Measurements from ENCODE around the gene INSYN1. TPM values are rescaled to one million over a fixed set of nuclear protein-coding genes. Genes with fewer than 3 reads are reported as not detected.
"Not testable (repeated sequence)": the region's sequence is repeated elsewhere in the genome, so short reads cannot be mapped to it uniquely, and the experiment has no call there.

INSYN1 gene
- total and polyA plus RNA-seq, 2 experiments from 2014 or later = 0.11 to 10.4 TPM

DNA sequence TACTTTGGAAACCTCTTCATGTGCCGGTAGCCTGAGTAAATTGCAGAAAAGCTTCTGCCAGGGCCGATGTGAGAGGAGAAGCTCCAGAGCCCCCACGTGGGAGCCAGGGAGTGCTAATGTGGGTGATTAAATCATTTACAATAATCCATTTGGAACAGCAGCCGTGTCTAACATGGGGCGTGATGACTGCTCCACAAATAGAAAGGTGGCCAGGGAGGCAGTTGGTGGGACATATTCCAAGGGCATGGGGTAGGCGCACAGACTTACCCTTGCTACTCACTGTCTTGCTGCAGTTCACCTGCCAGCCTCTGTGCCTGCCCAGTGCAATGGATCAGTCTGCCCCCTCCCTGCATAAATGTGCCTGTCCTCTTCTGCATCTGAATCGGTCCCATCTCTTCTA lies 39.3 kb upstream of the INSYN1 start:
- H3K27me3 ChIP-seq (replicated peaks; ENCODE audit: insufficient read depth) = no peaks in the 10 kb centered on the region

GRCh38 chr15:73789521-73790240 lies 36.5 kb upstream of the INSYN1 start:
- in situ Hi-C loops (cut with MboI) = no loop called here
- no peaks in the 10 kb centered on the region for H3K9me2 ChIP-seq (ENCODE audit: insufficient read depth)
- H3K4me2 ChIP-seq (ENCODE audit: unreplicated experiment) = no peak overlapping the region
- no peaks in the 10 kb centered on the region for H3K79me2 ChIP-seq (ENCODE audit: insufficient read depth)
- H3K27me3 ChIP-seq (replicated peaks; ENCODE audit: insufficient read depth) = no peaks in the 10 kb centered on the region
- H3K36me3 ChIP-seq (ENCODE audit: low read depth) = no peaks in the 10 kb centered on the region
- TF ChIP-seq EZH2phosphoT487 (IDR thresholded peaks at IDR 0.05; ENCODE audit: insufficient read depth, low read depth) (no peak), EZH2 (IDR thresholded peaks at IDR 0.05; ENCODE audit: insufficient read depth, poor library complexity, severe bottlenecking) (no peak)
- WGBS, 2 experiments (ENCODE audit: low coverage in 1 of 2, low lambda C conversion rate in 2 of 2, missing lambda C conversion rate in 2 of 2) = 58 to 63% methylated on average over 5 of the region's 5 CpGs
- no peak overlapping the region for H3K9ac ChIP-seq
- H3F3A ChIP-seq (ENCODE audit: insufficient read depth) = no peaks in the 10 kb centered on the region
- no peak overlapping the region for H3K4me3 ChIP-seq
- H4K20me1 ChIP-seq (ENCODE audit: insufficient read depth) = no peaks in the 10 kb centered on the region
- no peak overlapping the region for H2AFZ ChIP-seq
- H3K4me1 ChIP-seq (ENCODE audit: insufficient read depth) = no peaks in the 10 kb centered on the region
- H3K27ac ChIP-seq = no peak overlapping the region
- H3K9me3 ChIP-seq (ENCODE audit: low read depth) = no peaks in the 10 kb centered on the region
- no peak for DNase-seq

More for the DNA sequence above, 39.3 kb upstream of the INSYN1 start:
- no peak overlapping the region for H3K27ac ChIP-seq
- 26 to 27% methylated on average over 7 of the region's 7 CpGs for WGBS, 2 experiments (ENCODE audit: low coverage in 1 of 2, low lambda C conversion rate in 2 of 2, missing lambda C conversion rate in 2 of 2)
- H3K36me3 ChIP-seq (ENCODE audit: low read depth) = no peaks in the 10 kb centered on the region
- in situ Hi-C loops (cut with MboI) = no loop called here
- no peak overlapping the region for H3K4me2 ChIP-seq (ENCODE audit: unreplicated experiment)
- no peak overlapping the region for H2AFZ ChIP-seq
- no peaks in the 10 kb centered on the region for H3F3A ChIP-seq (ENCODE audit: insufficient read depth)
- no peaks in the 10 kb centered on the region for H4K20me1 ChIP-seq (ENCODE audit: insufficient read depth)
- H3K79me2 ChIP-seq (ENCODE audit: insufficient read depth) = no peaks in the 10 kb centered on the region
- no peak overlapping the region for H3K4me3 ChIP-seq
- no peaks in the 10 kb centered on the region for H3K9me2 ChIP-seq (ENCODE audit: insufficient read depth)
- TF ChIP-seq EZH2 (IDR thresholded peaks at IDR 0.05; ENCODE audit: insufficient read depth, poor library complexity, severe bottlenecking) = no peak
- TF ChIP-seq EZH2phosphoT487 (IDR thresholded peaks at IDR 0.05; ENCODE audit: insufficient read depth, low read depth) = no peak
- DNase-seq = no peak
- H3K4me1 ChIP-seq (ENCODE audit: insufficient read depth) = no peaks in the 10 kb centered on the region
- no peak overlapping the region for H3K9ac ChIP-seq
- H3K9me3 ChIP-seq (ENCODE audit: low read depth) = no peaks in the 10 kb centered on the region

DNA sequence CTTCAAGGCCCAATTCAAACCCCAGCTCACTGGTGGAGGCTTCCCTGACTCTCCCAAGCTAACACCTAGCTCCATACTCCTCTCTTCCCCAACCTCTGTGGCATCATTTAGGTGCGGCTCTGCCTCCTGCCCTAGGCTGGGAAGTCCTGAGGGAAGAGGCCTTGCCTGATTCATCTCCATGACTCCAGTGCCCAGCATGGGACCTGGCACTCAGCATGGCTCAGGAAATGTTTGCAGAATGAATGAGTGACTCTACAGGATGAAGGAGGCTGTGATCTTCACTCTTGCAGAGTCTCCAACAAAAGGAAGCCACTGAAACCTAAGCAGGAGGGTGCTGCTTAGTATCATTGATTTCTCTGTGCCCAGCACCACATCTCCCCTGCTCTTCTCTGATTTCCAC lies 34.5 kb upstream of the INSYN1 start:
- Histone ChIP-seq H3K27me3 (replicated peaks; ENCODE audit: insufficient read depth) (no peaks in the 10 kb centered on the region), H3K4me2 (ENCODE audit: unreplicated experiment) (no peak overlapping the region), H3K27ac (no peak overlapping the region), H3K9me2 (ENCODE audit: insufficient read depth) (no peaks in the 10 kb centered on the region), H3F3A (ENCODE audit: insufficient read depth) (no peaks in the 10 kb centered on the region), H3K9ac (no peak overlapping the region), H3K4me1 (ENCODE audit: insufficient read depth) (no peaks in the 10 kb centered on the region), H3K9me3 (ENCODE audit: low read depth) (no peaks in the 10 kb centered on the region), H3K79me2 (ENCODE audit: insufficient read depth) (no peaks in the 10 kb centered on the region), H3K36me3 (ENCODE audit: low read depth) (no peaks in the 10 kb centered on the region), H3K4me3 (no peak overlapping the region), H2AFZ (no peak overlapping the region), H4K20me1 (ENCODE audit: insufficient read depth) (no peaks in the 10 kb centered on the region)
- in situ Hi-C loops (cut with MboI) = no loop called here
- DNase-seq = peak; percentile 48
- 100% methylated on average over 1 of the region's 1 CpG for WGBS, 2 experiments (ENCODE audit: low coverage in 1 of 2, low lambda C conversion rate in 2 of 2, missing lambda C conversion rate in 2 of 2)
- no peak for TF ChIP-seq EZH2 (IDR thresholded peaks at IDR 0.05; ENCODE audit: insufficient read depth, poor library complexity, severe bottlenecking)
- no peak for TF ChIP-seq EZH2phosphoT487 (IDR thresholded peaks at IDR 0.05; ENCODE audit: insufficient read depth, low read depth)

GRCh38 chr15:73786538-73786937 lies 33.4 kb upstream of the INSYN1 start:
- Histone ChIP-seq H3F3A (ENCODE audit: insufficient read depth) (no peaks in the 10 kb centered on the region), H3K9me2 (ENCODE audit: insufficient read depth) (no peaks in the 10 kb centered on the region), H3K9ac (no peak overlapping the region), H3K27ac (no peak overlapping the region), H3K9me3 (ENCODE audit: low read depth) (no peaks in the 10 kb centered on the region), H2AFZ (no peak overlapping the region), H4K20me1 (ENCODE audit: insufficient read depth) (no peaks in the 10 kb centered on the region), H3K4me3 (no peak overlapping the region), H3K27me3 (replicated peaks; ENCODE audit: insufficient read depth) (no peaks in the 10 kb centered on the region), H3K4me2 (ENCODE audit: unreplicated experiment) (no peak overlapping the region), H3K79me2 (ENCODE audit: insufficient read depth) (no peaks in the 10 kb centered on the region), H3K36me3 (ENCODE audit: low read depth) (no peaks in the 10 kb centered on the region), H3K4me1 (ENCODE audit: insufficient read depth) (no peaks in the 10 kb centered on the region)
- 65 to 78% methylated on average over 6 of the region's 6 CpGs for WGBS, 2 experiments (ENCODE audit: low coverage in 1 of 2, low lambda C conversion rate in 2 of 2, missing lambda C conversion rate in 2 of 2)
- no peak for DNase-seq
- TF ChIP-seq EZH2phosphoT487 (IDR thresholded peaks at IDR 0.05; ENCODE audit: insufficient read depth, low read depth) (no peak), EZH2 (IDR thresholded peaks at IDR 0.05; ENCODE audit: insufficient read depth, poor library complexity, severe bottlenecking) (no peak)
- in situ Hi-C loops (cut with MboI) = no loop called here

DNA sequence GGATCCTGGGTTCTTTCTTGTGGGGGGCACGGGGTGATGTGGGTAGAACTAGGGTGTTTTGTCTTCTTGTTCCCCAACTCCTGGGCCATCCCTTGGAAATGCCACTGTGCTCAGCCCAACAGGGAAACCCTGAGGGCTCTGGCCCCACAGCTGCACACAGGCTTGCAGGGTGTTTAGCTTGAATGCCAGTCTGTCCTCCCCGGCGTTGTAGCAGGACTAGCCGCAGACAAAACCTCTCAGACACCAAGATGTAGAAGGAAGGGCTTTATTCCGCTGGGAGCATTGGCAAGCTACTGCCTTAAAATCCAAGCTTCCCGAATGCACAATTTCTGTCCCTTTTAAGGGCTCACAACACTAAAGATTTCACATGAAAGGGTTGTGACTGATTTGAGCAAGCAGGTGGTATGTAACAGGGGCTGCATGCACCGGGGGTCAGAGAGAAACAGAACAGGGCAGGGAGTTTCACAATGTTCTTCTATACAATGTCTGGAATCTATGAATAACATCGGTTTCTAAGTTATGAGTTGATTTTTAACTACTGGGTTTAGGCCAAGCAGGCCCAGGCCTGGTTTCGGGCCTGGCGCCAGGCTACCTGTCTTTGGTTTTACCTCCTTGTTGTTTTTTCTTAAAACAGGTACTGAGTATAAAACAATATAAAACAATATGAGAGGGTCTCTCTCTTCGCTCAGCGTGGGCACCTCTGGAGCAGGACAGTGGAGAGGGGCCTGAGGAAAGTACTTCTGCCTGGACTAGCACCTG lies 32.3 kb upstream of the INSYN1 start:
- H3K9me3 ChIP-seq (ENCODE audit: low read depth); H3K79me2 ChIP-seq (ENCODE audit: insufficient read depth); H3K9me2 ChIP-seq (ENCODE audit: insufficient read depth); H3K4me1 ChIP-seq (ENCODE audit: insufficient read depth); H3K27me3 ChIP-seq (replicated peaks; ENCODE audit: insufficient read depth); H3K36me3 ChIP-seq (ENCODE audit: low read depth); H3K27ac ChIP-seq; H3K4me2 ChIP-seq (ENCODE audit: unreplicated experiment); DNase-seq; H3K4me3 ChIP-seq; H3F3A ChIP-seq (ENCODE audit: insufficient read depth); in situ Hi-C loops (cut with MboI); H4K20me1 ChIP-seq (ENCODE audit: insufficient read depth); H2AFZ ChIP-seq; H3K9ac ChIP-seq: not testable (repeated sequence)
- WGBS, 2 experiments (ENCODE audit: low coverage in 1 of 2, low lambda C conversion rate in 2 of 2, missing lambda C conversion rate in 2 of 2) = 76 to 78% methylated on average over 12 of the region's 12 CpGs
